ENCODE results near the gene KCTD19.

The KCTD19 gene

GRCh38 chr16:67241008-67241900 lies 85.3 kb downstream of the KCTD19 start:
- Mint-ChIP-seq H3K9me3 (no peaks in the 10 kb centered on the region), H3K4me3 (no peak overlapping the region), H3K4me1 (peaks cover 31% of the 10 kb centered on the region), H3K36me3 (ENCODE audit: insufficient read depth) (peaks cover 8% of the 10 kb centered on the region), H3K27me3 (no peaks in the 10 kb centered on the region), H3K27ac (ENCODE audit: low read depth) (no peak overlapping the region)
- ATAC-seq (replicated peaks; ENCODE audit: extremely low read depth, poor library complexity, severe bottlenecking) (no peak), DNase-seq (ENCODE audit: low spot score in 2 of 2) (no peak)

GRCh38 chr16:67240506-67240905 lies 86.0 kb downstream of the KCTD19 start:
- H3K27ac Mint-ChIP-seq (ENCODE audit: low read depth) = no peak overlapping the region
- H3K9me3 Mint-ChIP-seq = no peaks in the 10 kb centered on the region
- ATAC-seq (replicated peaks; ENCODE audit: extremely low read depth, poor library complexity, severe bottlenecking) = no peak
- H3K4me3 Mint-ChIP-seq = no peak overlapping the region
- H3K36me3 Mint-ChIP-seq (ENCODE audit: insufficient read depth) = peaks cover 8% of the 10 kb centered on the region
- no peaks in the 10 kb centered on the region for H3K27me3 Mint-ChIP-seq
- peaks cover 36% of the 10 kb centered on the region for H3K4me1 Mint-ChIP-seq
- no peak for DNase-seq (ENCODE audit: low spot score in 2 of 2)
